Mucosa of descending colon (tissue), 3 donors: ENCODE results near the gene KRTAP9-7. TPM values are rescaled to one million over a fixed set of nuclear protein-coding genes. Genes with fewer than 3 reads are reported as not detected.

Experiments
- ATAC-seq: fragments of 200-7000 bp; cut with Tn5 transposase; one replicate; pipeline ENCODE4 v1.9.1; 2020; ENCODE audit warnings: mild to moderate bottlenecking, moderate library complexity
- DNase-seq, 3 donors: peaks; one replicate each; pipeline ENCODE4 v3.0.0-alpha.2; 2020
- H3K36me3 ChIP-seq: fragments of 200-600 bp; one replicate; pipeline ENCODE4 v1.8.0; 2021; ENCODE audit warnings: low read depth, mild to moderate bottlenecking
- H3K4me1 ChIP-seq: fragments of 200-600 bp; one replicate; pipeline ENCODE4 v1.8.0; 2021; ENCODE audit warnings: low read depth, mild to moderate bottlenecking
- H3K4me3 ChIP-seq: fragments of 200-600 bp; one replicate; pipeline ENCODE4 v1.8.0; 2021; ENCODE audit warnings: mild to moderate bottlenecking
- H3K9me3 ChIP-seq: fragments of 200-600 bp; one replicate; pipeline ENCODE4 v1.8.0; 2021; ENCODE audit warnings: mild to moderate bottlenecking
- intact Hi-C, 2 donors: fragments of 100-400 bp; cut with DNase I in 1 of 2; cut with micrococcal nuclease in 1 of 2; formaldehyde crosslinking; loops; one replicate each; pipeline versions ENCODE4 v1.11.0 to v1.11.1; 2022; cut with DNase I, micrococcal nuclease
- total RNA-seq, 3 donors: library from RNA; stranded (reverse); fragmentation: NEBNext Ultra II Directional in 2 of 3; extraction: Animal tissue kit (Norgen Biotek cat#: 25700) in 2 of 3; gene quantifications; one replicate each; pipeline versions ENCODE4 v1.2.1 to v1.2.4, GENCODE V29; 2021 to 2023
- TF ChIP-seq, protein P1 (sequence below): fragments of 200-600 bp; IDR thresholded peaks from one replicate; pipeline ENCODE4 v1.8.0; 2022; ENCODE audit warnings: antibody characterized with exemption, mild to moderate bottlenecking
- donor health status: DM: no; HTN: no; CAD: no; lungs with moderate emphysema.
- donor health status: DM: no; HTN: no; CAD: no.
- donor health status: DM: no; HTN: yes; CAD: no.

The KRTAP9-7 gene
- total RNA-seq, 3 donors from 2014 or later, result not detected

DNA sequence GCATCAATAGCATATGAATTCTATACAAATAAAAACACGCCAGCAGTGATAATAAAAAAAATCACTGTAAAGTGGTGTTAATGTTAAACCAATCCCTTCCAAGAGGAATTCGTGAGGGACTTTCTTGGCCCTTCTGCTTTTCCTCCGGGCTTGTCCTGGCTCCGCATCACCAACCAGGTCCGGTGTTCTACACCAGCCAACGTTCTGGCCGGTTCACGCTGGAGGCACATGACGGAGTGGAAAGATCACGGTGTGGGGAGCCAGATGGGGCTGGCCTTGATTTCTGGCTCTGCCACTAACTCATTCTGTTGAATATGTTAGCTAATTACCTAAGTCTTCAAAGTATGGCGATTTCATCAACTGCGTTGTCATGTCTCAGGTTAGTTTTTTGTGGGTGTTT is 28.6 kb downstream of the KRTAP9-7 start:
- intact Hi-C loops, result no loop called here
- Histone ChIP-seq H3K36me3 (no peaks in the 10 kb centered on the region), H3K4me3 (no peak overlapping the region), H3K9me3 (no peaks in the 10 kb centered on the region), H3K4me1 (no peaks in the 10 kb centered on the region)
- TF ChIP-seq, protein P1, sequence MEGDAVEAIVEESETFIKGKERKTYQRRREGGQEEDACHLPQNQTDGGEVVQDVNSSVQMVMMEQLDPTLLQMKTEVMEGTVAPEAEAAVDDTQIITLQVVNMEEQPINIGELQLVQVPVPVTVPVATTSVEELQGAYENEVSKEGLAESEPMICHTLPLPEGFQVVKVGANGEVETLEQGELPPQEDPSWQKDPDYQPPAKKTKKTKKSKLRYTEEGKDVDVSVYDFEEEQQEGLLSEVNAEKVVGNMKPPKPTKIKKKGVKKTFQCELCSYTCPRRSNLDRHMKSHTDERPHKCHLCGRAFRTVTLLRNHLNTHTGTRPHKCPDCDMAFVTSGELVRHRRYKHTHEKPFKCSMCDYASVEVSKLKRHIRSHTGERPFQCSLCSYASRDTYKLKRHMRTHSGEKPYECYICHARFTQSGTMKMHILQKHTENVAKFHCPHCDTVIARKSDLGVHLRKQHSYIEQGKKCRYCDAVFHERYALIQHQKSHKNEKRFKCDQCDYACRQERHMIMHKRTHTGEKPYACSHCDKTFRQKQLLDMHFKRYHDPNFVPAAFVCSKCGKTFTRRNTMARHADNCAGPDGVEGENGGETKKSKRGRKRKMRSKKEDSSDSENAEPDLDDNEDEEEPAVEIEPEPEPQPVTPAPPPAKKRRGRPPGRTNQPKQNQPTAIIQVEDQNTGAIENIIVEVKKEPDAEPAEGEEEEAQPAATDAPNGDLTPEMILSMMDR, result no peak
- DNase-seq (no peak), ATAC-seq (no peak)

DNA sequence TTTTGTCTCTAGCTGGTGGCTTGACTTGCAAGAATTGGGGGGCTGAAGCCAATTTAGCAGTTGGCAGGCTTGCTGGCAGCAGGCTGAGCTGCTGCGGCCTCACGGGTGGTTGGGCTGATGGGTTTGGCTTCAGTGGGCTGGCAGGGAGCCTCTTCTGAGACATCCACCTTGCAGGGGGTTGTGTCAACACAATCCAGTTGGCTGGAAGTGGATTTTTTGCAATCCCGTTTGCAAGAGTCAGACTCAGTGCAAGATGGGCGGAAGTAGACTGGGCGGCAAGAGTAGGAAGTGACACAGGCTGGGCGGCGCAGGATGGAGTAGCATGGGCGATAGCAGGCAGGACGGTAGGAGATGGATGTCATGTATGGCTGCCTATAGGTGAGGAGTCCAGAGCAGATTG is 32.1 kb downstream of the KRTAP9-7 start:
- Histone ChIP-seq H3K4me3 (no peak overlapping the region), H3K9me3 (no peaks in the 10 kb centered on the region), H3K4me1 (no peaks in the 10 kb centered on the region), H3K36me3 (no peaks in the 10 kb centered on the region)
- TF ChIP-seq, protein P1, result no peak
- intact Hi-C loops, result no loop called here
- peak; percentile 9 for ATAC-seq
- DNase-seq, result no peak

DNA sequence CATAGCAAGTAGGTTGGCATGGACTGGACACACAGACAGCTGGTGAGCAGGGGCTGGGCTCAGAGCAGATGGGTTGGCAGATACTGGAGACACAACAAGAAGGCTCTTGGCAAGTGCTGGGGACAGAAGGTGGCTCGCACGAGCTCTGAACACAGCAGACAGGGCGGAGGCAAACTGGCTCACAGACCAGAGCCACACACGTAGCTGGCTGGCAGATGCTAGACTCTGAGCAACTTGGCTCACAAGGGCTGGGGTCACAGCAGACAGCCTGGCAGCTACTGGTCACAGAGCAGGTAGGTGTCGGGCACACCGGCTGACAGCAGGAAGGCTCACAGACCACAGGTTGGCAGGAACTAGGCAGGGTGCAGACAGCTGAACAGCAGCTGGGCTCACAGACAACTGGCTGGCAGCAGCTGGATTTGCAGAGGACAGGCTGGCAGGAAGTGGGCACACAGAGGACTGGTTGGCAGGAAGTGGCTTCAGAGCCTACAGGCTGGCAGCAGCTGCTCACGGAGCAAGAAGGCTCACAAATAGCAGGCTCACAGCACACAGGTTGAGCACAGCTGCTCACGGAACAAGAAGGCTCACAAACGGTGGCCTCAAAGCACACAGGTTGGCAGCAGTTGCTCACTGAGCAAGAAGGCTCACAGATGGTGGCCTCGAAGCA is 32.9 kb downstream of the KRTAP9-7 start:
- TF ChIP-seq, protein P1, result no peak
- no peaks in the 10 kb centered on the region for H3K4me1 ChIP-seq
- no peaks in the 10 kb centered on the region for H3K36me3 ChIP-seq
- DNase-seq (peak; percentile 40 to 85 (median 48)), ATAC-seq (peak; percentile 89)
- intact Hi-C loops, result no loop called here
- no peak overlapping the region for H3K4me3 ChIP-seq
- H3K9me3 ChIP-seq, result no peaks in the 10 kb centered on the region

DNA sequence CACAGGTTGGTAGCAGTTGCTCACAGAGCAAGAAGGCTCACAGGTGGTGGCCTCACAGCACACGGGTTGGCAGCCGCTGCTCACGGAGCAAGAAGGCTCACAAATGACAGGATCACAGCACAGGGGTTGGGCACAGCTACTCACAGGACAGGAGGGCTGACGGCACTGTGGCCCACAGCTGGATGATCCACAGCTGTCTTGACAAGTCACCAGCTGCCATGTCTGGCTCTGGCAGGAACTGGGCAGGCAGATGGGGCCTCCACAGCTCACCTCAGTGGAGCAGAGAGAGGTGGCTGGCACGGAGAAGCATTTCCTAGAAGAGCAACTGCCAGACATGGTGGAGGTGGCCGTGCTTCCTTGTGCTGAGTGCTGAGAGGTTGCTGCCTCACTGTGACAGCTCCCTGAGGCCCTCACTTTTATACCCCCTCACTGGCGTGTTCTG is 33.4 kb downstream of the KRTAP9-7 start, which contains the start of gene KRTAP16-1:
KRTAP16-1 (minus strand) TSS at position 392 of the 442 bp plus-strand sequence; CDS start at position 336, 56 bp downstream.
- ATAC-seq, result peak; percentile 42
- Histone ChIP-seq H3K9me3 (no peaks in the 10 kb centered on the region), H3K36me3 (no peaks in the 10 kb centered on the region), H3K4me3 (no peak within 1 kb of the TSS), H3K4me1 (no peaks in the 10 kb centered on the region)
- intact Hi-C loops, result no loop called here
- TF ChIP-seq, protein P1, result no peak
- peak in 1 of 3 donors; percentile 54 for DNase-seq

DNA sequence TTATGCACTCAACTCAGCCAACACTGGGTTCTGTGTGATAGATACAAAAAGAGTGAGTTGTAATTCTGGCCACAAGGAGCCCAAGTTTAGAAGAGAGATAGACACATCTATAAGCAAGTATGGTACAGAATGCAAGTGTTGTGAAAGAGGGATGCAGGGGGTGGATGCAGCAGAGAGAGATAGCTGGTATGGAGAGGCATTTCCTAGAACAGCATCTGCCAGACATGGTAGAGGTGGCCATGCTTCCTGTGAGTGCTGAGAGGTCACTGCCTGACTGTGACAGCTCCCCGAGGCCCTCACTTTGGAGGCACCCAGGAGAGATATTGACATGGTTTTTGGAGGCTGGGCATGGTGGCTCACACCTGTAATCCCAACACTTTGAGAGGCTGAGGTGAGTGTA is 35.6 kb downstream of the KRTAP9-7 start:
- intact Hi-C loops, result no loop called here
- ATAC-seq (no peak), DNase-seq (no peak)
- TF ChIP-seq, protein P1, result no peak
- Histone ChIP-seq H3K36me3 (no peaks in the 10 kb centered on the region), H3K9me3 (no peaks in the 10 kb centered on the region), H3K4me3 (no peak overlapping the region), H3K4me1 (no peaks in the 10 kb centered on the region)
